ENCODE data around the gene BRSK2.

GRCh38 chr11:1348146-1348795 is 41.5 kb upstream of the BRSK2 start:
- TF ChIP-seq CTCF (IDR thresholded peaks at IDR 0.05; ENCODE audit: low read length) (no peak), EZH2 (optimal IDR thresholded peaks at IDR 0.05; ENCODE audit: low read depth, low read length) (no peak)
